ENCODE data around the gene ZNF462.
A peak's percentile ranks its signal among the peaks of the same experiment; 100 is the strongest.
"Not testable (repeated sequence)": the region's sequence is repeated elsewhere in the genome, so short reads cannot be mapped to it uniquely, and the experiment has no call there.

Gene ZNF462

GRCh38 chr9:106862821-106863720 is at the start of gene ZNF462:
Gene ZNF462 (plus strand): TSS chr9:106863166. CDS start chr9:106923384, 60,218 bp downstream.
- DNase-seq: peak; percentile 66

GRCh38 chr9:106816524-106816923 is 46.4 kb upstream of the ZNF462 start:
- DNase-seq: no peak

GRCh38 chr9:106818034-106818433 is 44.9 kb upstream of the ZNF462 start:
- no peak for DNase-seq

GRCh38 chr9:106820866-106821265 is 42.1 kb upstream of the ZNF462 start:
- no peak for DNase-seq

GRCh38 chr9:106828070-106828469 is 34.9 kb upstream of the ZNF462 start:
- no peak for DNase-seq

- DNase-seq: no peak
Observed at GRCh38 chr9:106828965-106829364, 34.0 kb upstream of the ZNF462 start.

GRCh38 chr9:106829666-106830408 is 33.1 kb upstream of the ZNF462 start:
- no peak for DNase-seq

GRCh38 chr9:106830527-106831150 is 32.3 kb upstream of the ZNF462 start:
- no peak for DNase-seq

GRCh38 chr9:106834888-106835287 is 28.1 kb upstream of the ZNF462 start:
- no peak for DNase-seq

GRCh38 chr9:106835840-106836239 is 27.1 kb upstream of the ZNF462 start:
- no peak for DNase-seq

- DNase-seq: no peak
Observed at GRCh38 chr9:106843371-106843770, 19.6 kb upstream of the ZNF462 start.

- no peak for DNase-seq
Observed at GRCh38 chr9:106846307-106846706, 16.7 kb upstream of the ZNF462 start.

- DNase-seq: no peak
Observed at GRCh38 chr9:106846857-106847256, 16.1 kb upstream of the ZNF462 start.

GRCh38 chr9:106851640-106852039 is 11.3 kb upstream of the ZNF462 start:
- DNase-seq: not testable (repeated sequence)

GRCh38 chr9:106857811-106858470 is 5.0 kb upstream of the ZNF462 start:
- DNase-seq: no peak

GRCh38 chr9:106859957-106860720 is 2.8 kb upstream of the ZNF462 start:
- DNase-seq: peak; percentile 9

GRCh38 chr9:106860721-106861639 is 2.0 kb upstream of the ZNF462 start:
- DNase-seq: peak; percentile 15

GRCh38 chr9:106861640-106862109 is 1.3 kb upstream of the ZNF462 start:
- peak; percentile 7 for DNase-seq

- DNase-seq: peak; percentile 51
Observed at GRCh38 chr9:106862110-106862820, 701 bp upstream of the ZNF462 start.
